CD4-positive, alpha-beta T cell treated with Interleukin-2 at 100 ng/mL for 4 hours (primary cell): ENCODE measurements around the gene SH2D7.
A peak's percentile ranks its signal among the peaks of the same experiment; 100 is the strongest.

Source experiments
- DNase-seq: peaks from one replicate; pipeline ENCODE4 v3.0.0-alpha.2; 2020; ENCODE audit warnings: low spot score

Gene SH2D7

GRCh38 chr15:78092261-78093041 lies at the start of gene SH2D7:
TSS of gene SH2D7 (plus strand) at chr15:78092561. CDS start at chr15:78092585, 24 bp downstream.
- DNase-seq, result no peak

- peak; percentile 62 for DNase-seq
Observed at GRCh38 chr15:78044407-78045155, 47.8 kb upstream of the SH2D7 start.

GRCh38 chr15:78045189-78045588 lies 47.2 kb upstream of the SH2D7 start:
- DNase-seq, result no peak

GRCh38 chr15:78046796-78047341 lies 45.5 kb upstream of the SH2D7 start:
- peak; percentile 73 for DNase-seq

- DNase-seq, result peak; percentile 71
Observed at GRCh38 chr15:78047761-78048627, 44.4 kb upstream of the SH2D7 start.

GRCh38 chr15:78048628-78048920 lies 43.8 kb upstream of the SH2D7 start:
- DNase-seq, result no peak

- DNase-seq, result no peak
Observed at GRCh38 chr15:78049691-78050440, 42.5 kb upstream of the SH2D7 start.

GRCh38 chr15:78050441-78050809 lies 41.9 kb upstream of the SH2D7 start:
- DNase-seq, result peak; percentile 67

GRCh38 chr15:78050826-78051225 lies 41.5 kb upstream of the SH2D7 start:
- DNase-seq, result no peak

- DNase-seq, result no peak
Observed at GRCh38 chr15:78051596-78051995, 40.8 kb upstream of the SH2D7 start.

- DNase-seq, result no peak
Observed at GRCh38 chr15:78052001-78052401, 40.4 kb upstream of the SH2D7 start.

GRCh38 chr15:78052545-78052944 lies 39.8 kb upstream of the SH2D7 start:
- no peak for DNase-seq

GRCh38 chr15:78054518-78054917 lies 37.8 kb upstream of the SH2D7 start:
- DNase-seq, result no peak

GRCh38 chr15:78054966-78055365 lies 37.4 kb upstream of the SH2D7 start:
- DNase-seq, result peak; percentile 81

- no peak for DNase-seq
Observed at GRCh38 chr15:78055919-78056713, 36.2 kb upstream of the SH2D7 start.

GRCh38 chr15:78056714-78057269 lies 35.6 kb upstream of the SH2D7 start:
- DNase-seq, result peak; percentile 80

GRCh38 chr15:78057803-78058202 lies 34.6 kb upstream of the SH2D7 start:
- DNase-seq, result no peak

- no peak for DNase-seq
Observed at GRCh38 chr15:78058401-78058935, 33.9 kb upstream of the SH2D7 start.

- DNase-seq, result no peak
Observed at GRCh38 chr15:78059110-78059839, 33.1 kb upstream of the SH2D7 start.
